ENCODE data around the gene DEFB113. TPM values are rescaled to one million over a fixed set of nuclear protein-coding genes. Genes with fewer than 3 reads are reported as not detected.

DEFB113 gene
- total RNA-seq, 1 experiment from 2014 or later, result not detected

DNA sequence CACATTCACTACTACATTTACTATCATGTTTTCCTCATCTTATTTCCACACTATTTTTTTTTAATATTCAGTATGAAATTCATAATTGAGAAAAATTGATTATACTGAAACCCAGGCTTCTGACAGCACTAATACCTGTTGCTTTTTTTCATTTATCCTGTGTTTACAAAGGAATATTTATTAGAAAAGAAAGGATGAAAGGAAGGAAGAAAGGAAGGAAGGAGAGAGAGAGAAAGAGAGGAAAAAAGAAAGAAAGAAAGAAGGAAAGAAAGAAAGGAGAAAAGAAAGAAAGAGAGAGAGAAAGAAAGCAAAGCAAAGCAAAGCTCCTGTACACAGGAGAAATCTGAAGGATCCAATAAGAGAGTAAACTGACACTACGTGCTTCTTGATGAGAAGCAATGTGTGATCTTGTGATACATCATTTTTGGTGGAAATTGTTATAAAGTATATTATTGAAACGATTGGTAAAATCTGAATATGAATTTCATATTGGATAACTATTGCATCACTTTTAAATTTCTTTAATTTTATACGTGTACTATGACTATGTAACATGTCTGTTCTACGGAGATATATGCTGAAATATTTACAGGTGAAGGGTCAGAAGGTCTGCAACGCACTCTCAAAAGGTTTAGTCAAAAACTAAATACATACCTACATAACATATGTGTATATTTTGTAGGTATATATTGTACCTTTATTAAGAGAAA, 49.3 kb downstream of the DEFB113 start:
- DNase-seq (ENCODE audit: low read depth, low spot score), result no peak
- Histone ChIP-seq H3K9me3 (ENCODE audit: control insufficient read depth in 1 of 2, insufficient read depth in 1 of 2, low read depth in 1 of 2, low read length in 2 of 2) (no peaks in the 10 kb centered on the region), H3K4me3 (replicated peaks in 1 of 2; ENCODE audit: low read depth in 1 of 2, low read length in 2 of 2) (no peak overlapping the region), H3K9ac (ENCODE audit: low read length) (no peak overlapping the region), H3K9me2 (ENCODE audit: insufficient read depth) (no peaks in the 10 kb centered on the region), H3K27me3 (ENCODE audit: insufficient read depth, low read length) (no peaks in the 10 kb centered on the region), H3K79me2 (ENCODE audit: insufficient read depth, low read length) (no peaks in the 10 kb centered on the region), H4K20me1 (ENCODE audit: insufficient read depth) (no peaks in the 10 kb centered on the region), H2AFZ (ENCODE audit: low read depth, low read length, poor library complexity, severe bottlenecking) (no peak overlapping the region), H3K27ac (ENCODE audit: low read depth, low read length) (no peak overlapping the region), H3K4me2 (ENCODE audit: low read length) (no peak overlapping the region), H3K36me3 (ENCODE audit: control insufficient read depth in 1 of 2, insufficient read depth in 2 of 2, low read length in 2 of 2) (no peaks in the 10 kb centered on the region), H3K4me1 (ENCODE audit: control insufficient read depth in 1 of 2, insufficient read depth in 2 of 2, low read length in 2 of 2) (no peaks in the 10 kb centered on the region)
- RAD21 ChIA-PET (ENCODE audit: low non-redundant PET in 1 of 2, low total read pairs in 2 of 2, uncharacterized antibody in 2 of 2, unreplicated experiment in 2 of 2), result no interaction called here
- BruUV-seq (replicated peaks), result no TSS peak
- CTCF ChIA-PET, result no interaction called here
- intact Hi-C loops (cut with micrococcal nuclease), result no loop called here
- TF ChIP-seq CEBPB (IDR thresholded peaks at IDR 0.05; ENCODE audit: low read depth), result no peak
- TF ChIP-seq, protein P1, sequence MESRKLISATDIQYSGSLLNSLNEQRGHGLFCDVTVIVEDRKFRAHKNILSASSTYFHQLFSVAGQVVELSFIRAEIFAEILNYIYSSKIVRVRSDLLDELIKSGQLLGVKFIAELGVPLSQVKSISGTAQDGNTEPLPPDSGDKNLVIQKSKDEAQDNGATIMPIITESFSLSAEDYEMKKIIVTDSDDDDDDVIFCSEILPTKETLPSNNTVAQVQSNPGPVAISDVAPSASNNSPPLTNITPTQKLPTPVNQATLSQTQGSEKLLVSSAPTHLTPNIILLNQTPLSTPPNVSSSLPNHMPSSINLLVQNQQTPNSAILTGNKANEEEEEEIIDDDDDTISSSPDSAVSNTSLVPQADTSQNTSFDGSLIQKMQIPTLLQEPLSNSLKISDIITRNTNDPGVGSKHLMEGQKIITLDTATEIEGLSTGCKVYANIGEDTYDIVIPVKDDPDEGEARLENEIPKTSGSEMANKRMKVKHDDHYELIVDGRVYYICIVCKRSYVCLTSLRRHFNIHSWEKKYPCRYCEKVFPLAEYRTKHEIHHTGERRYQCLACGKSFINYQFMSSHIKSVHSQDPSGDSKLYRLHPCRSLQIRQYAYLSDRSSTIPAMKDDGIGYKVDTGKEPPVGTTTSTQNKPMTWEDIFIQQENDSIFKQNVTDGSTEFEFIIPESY (IDR thresholded peaks at IDR 0.05; ENCODE audit: extremely low read depth, insufficient replicate concordance, low read length), result no peak
- TF ChIP-seq, protein P2, sequence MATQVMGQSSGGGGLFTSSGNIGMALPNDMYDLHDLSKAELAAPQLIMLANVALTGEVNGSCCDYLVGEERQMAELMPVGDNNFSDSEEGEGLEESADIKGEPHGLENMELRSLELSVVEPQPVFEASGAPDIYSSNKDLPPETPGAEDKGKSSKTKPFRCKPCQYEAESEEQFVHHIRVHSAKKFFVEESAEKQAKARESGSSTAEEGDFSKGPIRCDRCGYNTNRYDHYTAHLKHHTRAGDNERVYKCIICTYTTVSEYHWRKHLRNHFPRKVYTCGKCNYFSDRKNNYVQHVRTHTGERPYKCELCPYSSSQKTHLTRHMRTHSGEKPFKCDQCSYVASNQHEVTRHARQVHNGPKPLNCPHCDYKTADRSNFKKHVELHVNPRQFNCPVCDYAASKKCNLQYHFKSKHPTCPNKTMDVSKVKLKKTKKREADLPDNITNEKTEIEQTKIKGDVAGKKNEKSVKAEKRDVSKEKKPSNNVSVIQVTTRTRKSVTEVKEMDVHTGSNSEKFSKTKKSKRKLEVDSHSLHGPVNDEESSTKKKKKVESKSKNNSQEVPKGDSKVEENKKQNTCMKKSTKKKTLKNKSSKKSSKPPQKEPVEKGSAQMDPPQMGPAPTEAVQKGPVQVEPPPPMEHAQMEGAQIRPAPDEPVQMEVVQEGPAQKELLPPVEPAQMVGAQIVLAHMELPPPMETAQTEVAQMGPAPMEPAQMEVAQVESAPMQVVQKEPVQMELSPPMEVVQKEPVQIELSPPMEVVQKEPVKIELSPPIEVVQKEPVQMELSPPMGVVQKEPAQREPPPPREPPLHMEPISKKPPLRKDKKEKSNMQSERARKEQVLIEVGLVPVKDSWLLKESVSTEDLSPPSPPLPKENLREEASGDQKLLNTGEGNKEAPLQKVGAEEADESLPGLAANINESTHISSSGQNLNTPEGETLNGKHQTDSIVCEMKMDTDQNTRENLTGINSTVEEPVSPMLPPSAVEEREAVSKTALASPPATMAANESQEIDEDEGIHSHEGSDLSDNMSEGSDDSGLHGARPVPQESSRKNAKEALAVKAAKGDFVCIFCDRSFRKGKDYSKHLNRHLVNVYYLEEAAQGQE (IDR thresholded peaks at IDR 0.05; ENCODE audit: low read depth), result no peak
- ATAC-seq, result no peak
- POLR2A ChIA-PET, result no interaction called here
